ENCODE results near the gene WDPCP. TPM values are rescaled to one million over a fixed set of nuclear protein-coding genes. Genes with fewer than 3 reads are reported as not detected.

WDPCP gene
- total and polyA plus RNA-seq, 10 of the 15 experiments (the other 5 are each of a cell fraction or from before 2014, with no cell fraction given), result 2.1 to 7.9 (median 4.6) TPM

- Histone ChIP-seq H3K9me3 (replicated peaks; ENCODE audit: control insufficient read depth, insufficient read depth, low read length) (no peaks in the 10 kb centered on the region), H3K4me2 (ENCODE audit: control insufficient read depth, insufficient read depth) (no peak overlapping the region), H3K27ac (ENCODE audit: control insufficient read depth, insufficient read depth) (no peak overlapping the region), H3K79me2 (ENCODE audit: control insufficient read depth, insufficient read depth, low read length) (no peaks in the 10 kb centered on the region), H3K9ac (ENCODE audit: control insufficient read depth, insufficient read depth, low read length) (no peak overlapping the region), H3K36me3 (ENCODE audit: control insufficient read depth in 2 of 2, insufficient read depth in 2 of 2, low read length in 1 of 2) (no peaks in the 10 kb centered on the region), H3K27me3 (replicated peaks in 1 of 2; ENCODE audit: control insufficient read depth in 2 of 2, insufficient read depth in 2 of 2, low read length in 1 of 2) (no peaks in the 10 kb centered on the region), H4K20me1 (ENCODE audit: control insufficient read depth, insufficient read depth) (no peaks in the 10 kb centered on the region), H3K4me3 (no peak overlapping the region), H2AFZ (ENCODE audit: control insufficient read depth, low read depth, low read length) (no peak overlapping the region), H3K4me1 (ENCODE audit: control insufficient read depth, insufficient read depth, low read length) (no peaks in the 10 kb centered on the region)
- ChIA-PET POLR2A (no interaction called here), CTCF (no interaction called here), SMC1A (ENCODE audit: uncharacterized antibody, unreplicated experiment) (interaction anchor here (1.1 kb wide), 1 partner anchor 76 kb away, joined by 3 read pairs; no protein-coding TSS in a partner anchor), RAD21 (ENCODE audit: unreplicated experiment) (no interaction called here)
- no TSS peak for BruUV-seq (replicated peaks)
- in situ Hi-C loops (cut with MboI) (loop anchor here (10.0 kb wide), 1 partner anchor 755 kb away; no protein-coding TSS in a partner anchor), intact Hi-C loops (cut with micrococcal nuclease; ENCODE audit: unreplicated experiment) (no loop called here)
- no peak for FAIRE-seq
- 87% methylated on average over 6 of the region's 6 CpGs for WGBS (ENCODE audit: insufficient coverage, insufficient replicate concordance, low lambda C conversion rate, missing lambda C conversion rate)
- ATAC-seq, result no peak
- no peak for TF ChIP-seq FOXM1 (IDR thresholded peaks at IDR 0.05; ENCODE audit: low read depth, low read length)
- no peak for TF ChIP-seq CBFB (IDR thresholded peaks at IDR 0.05; ENCODE audit: low read depth)
- TF ChIP-seq, protein P1, sequence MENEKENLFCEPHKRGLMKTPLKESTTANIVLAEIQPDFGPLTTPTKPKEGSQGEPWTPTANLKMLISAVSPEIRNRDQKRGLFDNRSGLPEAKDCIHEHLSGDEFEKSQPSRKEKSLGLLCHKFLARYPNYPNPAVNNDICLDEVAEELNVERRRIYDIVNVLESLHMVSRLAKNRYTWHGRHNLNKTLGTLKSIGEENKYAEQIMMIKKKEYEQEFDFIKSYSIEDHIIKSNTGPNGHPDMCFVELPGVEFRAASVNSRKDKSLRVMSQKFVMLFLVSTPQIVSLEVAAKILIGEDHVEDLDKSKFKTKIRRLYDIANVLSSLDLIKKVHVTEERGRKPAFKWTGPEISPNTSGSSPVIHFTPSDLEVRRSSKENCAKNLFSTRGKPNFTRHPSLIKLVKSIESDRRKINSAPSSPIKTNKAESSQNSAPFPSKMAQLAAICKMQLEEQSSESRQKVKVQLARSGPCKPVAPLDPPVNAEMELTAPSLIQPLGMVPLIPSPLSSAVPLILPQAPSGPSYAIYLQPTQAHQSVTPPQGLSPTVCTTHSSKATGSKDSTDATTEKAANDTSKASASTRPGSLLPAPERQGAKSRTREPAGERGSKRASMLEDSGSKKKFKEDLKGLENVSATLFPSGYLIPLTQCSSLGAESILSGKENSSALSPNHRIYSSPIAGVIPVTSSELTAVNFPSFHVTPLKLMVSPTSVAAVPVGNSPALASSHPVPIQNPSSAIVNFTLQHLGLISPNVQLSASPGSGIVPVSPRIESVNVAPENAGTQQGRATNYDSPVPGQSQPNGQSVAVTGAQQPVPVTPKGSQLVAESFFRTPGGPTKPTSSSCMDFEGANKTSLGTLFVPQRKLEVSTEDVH (IDR thresholded peaks at IDR 0.05; ENCODE audit: low read depth, partially characterized antibody), result no peak
- no peak for TF ChIP-seq BACH1 (IDR thresholded peaks at IDR 0.05; ENCODE audit: borderline replicate concordance)
- no peak for TF ChIP-seq GATAD2B (conservative IDR thresholded peaks at IDR 0.05; ENCODE audit: low read depth)
- no peak for DNase-seq (ENCODE audit: low read depth, low spot score)
Measured at GRCh38 chr2:63539416-63540162, 48.7 kb downstream of the WDPCP start.
